ENCODE data around the gene SPP2.

SPP2 gene

DNA sequence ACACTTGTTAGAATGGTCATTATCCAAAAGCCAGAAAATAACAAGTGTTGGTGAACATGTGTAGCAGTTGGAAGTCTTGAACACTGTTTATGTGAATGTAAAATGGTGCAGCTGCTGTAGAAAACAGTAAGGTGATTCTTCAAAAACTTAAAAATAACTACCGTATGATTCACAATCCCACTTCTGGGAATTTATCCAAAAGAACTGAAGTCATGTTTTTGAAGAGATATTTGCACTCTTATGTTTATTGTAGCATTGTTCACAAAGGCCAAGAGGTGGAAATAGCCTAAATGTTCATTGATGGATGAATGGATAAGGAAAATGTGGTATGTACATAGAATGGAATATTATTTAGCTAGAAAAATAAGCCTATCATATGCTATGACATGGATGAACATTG is 6.3 kb upstream of the SPP2 start:
- DNase-seq: no peak

GRCh38 chr2:234046521-234046920 is 4.0 kb upstream of the SPP2 start:
- no peak for DNase-seq

- DNase-seq: no peak
Observed at GRCh38 chr2:234047361-234047760, 3.1 kb upstream of the SPP2 start.

DNA sequence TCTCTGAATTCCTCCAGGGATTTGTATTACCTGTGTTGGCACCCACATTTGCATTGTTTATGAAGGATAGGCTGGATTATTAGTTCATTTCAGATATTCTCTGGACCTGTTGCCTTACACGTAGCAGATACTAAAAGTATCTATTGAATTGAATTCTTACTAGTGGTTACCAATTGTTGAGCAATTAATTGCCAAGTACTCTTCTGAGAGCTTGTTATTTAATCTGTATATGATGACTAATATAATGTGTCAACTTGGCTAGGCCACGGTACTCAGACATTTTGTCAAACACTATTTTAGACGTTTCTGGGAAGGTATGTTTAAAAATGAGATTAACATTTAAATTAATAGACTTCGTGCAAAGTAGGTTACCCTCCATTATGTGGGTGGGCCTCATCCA is 2.5 kb upstream of the SPP2 start:
- no peak for DNase-seq

DNA sequence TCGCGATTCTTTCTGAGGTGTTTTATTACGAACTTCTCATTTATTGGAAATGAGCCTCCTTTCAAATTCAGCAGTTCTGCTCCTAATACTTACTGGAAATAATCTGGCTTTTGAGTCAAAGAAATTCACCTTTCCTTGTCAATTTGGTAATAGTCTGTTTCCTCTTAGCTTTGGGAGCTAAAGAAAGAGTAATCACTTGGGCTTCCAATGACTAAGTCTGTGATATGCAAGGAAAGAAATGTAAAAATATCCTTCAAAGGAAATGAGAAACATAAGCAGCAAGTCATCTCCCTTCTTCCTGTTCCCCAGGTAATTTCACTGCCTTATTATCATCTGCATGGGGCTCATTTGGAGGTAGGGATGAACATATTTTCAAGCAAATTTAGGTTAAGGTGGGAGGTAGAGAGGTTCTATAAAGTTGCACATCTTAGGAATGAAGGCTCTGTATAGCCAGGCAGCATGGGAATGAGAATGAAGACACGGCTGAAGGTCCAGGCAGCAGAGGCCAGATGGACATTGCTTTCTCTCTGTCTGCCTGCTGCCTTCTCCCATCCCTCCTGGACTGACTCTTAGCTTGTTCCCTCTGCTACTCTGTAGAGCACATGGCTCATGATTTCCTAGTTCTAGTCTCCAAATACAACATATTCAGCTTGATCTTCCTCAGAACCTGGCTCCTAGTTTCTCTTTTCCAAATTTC is 1.0 kb downstream of the SPP2 start:
- DNase-seq: no peak

DNA sequence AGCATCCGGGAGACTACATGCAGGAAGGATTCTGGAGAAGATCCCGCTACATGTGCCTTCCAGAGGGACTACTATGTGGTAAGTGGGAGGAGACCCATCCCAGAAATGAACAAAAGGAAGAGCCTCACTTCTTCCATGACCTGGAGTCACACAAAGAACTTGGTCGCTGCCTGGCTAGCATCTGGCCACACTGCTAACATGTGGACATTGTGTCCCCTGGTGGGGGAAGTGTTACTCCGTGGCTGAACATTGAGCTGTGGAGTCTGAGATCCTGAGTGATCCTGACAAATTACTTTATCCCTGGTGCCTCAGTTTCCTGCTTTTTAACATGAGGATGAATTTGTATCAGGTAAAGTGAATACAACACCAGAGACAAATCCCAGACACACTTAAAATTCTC is 8.4 kb downstream of the SPP2 start:
- DNase-seq: no peak

GRCh38 chr2:234060236-234060635 is 9.7 kb downstream of the SPP2 start:
- DNase-seq: no peak

DNA sequence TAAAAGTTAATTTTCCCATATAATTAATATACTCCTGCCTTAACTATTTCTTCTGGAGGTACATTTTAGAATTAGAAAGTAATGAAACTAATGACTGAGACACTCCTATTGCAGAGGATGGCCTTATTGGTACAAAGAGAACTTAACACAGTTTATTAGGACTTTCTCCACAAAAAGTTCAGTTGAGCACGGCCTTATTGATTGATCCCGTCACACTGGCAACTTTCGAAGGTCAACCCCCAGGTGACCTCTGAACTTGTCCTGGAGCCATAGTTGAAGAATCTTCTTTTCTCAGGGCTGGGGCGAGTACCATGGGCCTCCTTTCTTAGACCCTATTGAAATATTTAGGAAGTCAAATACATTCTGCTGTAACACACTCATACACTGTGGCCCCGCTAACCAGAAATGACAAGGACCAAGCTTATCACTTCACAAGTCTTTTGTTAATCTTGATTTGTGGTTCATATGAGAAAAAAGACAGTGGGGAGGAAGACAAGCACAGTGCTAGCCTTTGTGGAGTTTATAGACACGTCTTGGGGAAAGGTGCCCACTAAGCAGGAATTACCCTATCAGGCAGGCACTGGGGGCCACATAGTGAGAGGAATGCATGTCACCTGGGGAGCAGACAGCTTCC is 11.2 kb downstream of the SPP2 start:
- DNase-seq: peak; percentile 1

GRCh38 chr2:234066587-234066986 is 16.1 kb downstream of the SPP2 start:
- no peak for DNase-seq

- peak; percentile 5 for DNase-seq
Observed at GRCh38 chr2:234071664-234072063, 21.2 kb downstream of the SPP2 start.

- no peak for DNase-seq
Observed at GRCh38 chr2:234072454-234072853, 22.0 kb downstream of the SPP2 start.

DNA sequence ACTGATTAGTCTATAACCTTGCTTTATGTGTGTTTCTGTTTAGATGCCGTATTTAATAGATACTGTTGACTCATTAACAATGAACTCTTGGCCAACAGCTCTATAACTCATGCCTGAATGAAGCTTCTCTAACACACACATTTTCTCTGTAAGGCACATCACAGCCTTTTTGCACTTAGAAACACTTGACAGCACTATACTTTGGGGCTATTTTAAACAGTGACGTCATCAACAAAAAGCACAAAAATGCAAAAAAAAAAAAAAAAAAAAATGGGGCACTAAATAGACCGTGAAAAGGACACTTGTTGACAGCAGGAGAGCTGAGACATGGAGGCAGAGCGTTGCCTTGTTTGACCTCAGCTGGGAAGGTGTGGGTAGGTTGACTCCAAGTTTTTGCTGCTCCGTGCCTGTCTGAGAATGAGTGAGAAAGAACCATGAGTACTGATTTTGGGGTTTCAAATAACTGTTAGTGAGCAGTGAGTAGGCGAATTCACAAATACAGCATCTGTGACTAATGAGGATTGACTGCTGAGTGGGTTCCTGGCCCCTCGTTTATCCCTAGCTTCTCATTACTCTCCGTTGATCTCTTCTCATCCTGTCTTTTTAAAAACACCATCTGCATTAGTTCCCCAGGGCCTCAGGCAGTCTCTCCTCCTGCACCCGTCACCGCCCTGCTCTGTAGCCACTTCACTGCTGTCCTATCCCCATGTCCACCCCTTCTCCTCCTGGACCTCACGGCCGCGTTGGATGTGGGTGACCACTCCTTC is 24.4 kb downstream of the SPP2 start:
- DNase-seq: no peak

DNA sequence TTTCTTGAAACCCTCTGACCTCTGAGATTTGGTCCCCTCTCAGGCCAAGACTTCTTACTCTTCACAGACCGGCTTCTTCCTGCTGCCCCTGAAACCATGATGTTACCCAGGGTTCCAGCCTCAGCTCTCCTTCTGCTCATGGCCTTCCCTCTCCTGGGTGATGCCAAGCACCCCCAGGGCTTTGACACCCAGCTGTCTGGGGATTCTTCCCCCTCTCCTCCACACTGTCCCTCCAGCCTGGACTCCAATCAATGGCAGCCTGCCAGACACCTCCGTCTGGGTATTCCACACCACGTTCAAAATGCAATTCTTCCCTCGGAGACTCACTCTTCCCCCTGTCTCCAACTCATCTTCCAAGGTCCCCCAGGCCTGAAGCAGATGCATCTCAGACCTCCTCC is 25.0 kb downstream of the SPP2 start:
- DNase-seq: no peak

GRCh38 chr2:234075947-234076346 is 25.4 kb downstream of the SPP2 start:
- DNase-seq: no peak

DNA sequence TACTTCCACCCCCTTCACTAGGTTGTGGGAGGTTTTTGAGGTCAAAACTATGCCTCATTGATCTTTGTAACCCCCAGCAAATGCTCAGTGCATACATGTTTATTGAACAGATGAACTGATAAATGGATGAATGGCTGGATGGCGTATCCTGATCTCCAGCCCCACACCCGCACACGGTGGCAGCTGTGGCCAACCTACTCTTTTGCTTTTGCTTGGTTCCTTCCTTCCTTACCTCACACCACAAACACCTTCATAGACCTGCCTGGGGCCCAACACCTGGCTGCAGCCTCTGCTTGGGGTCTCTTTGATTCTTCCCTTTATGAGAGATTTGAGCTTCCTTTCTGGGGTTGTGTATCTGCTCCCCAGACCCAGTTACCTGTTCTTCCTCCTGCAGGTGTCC is 25.9 kb downstream of the SPP2 start:
- DNase-seq: no peak

GRCh38 chr2:234078129-234078528 is 27.6 kb downstream of the SPP2 start:
- DNase-seq: no peak

GRCh38 chr2:234081970-234082822 is 31.7 kb downstream of the SPP2 start:
- DNase-seq: no peak

GRCh38 chr2:234083572-234084348 is 33.3 kb downstream of the SPP2 start:
- no peak for DNase-seq

- DNase-seq: no peak
Observed at GRCh38 chr2:234091432-234091879, 41.0 kb downstream of the SPP2 start.

GRCh38 chr2:234091883-234092282 is 41.4 kb downstream of the SPP2 start:
- DNase-seq: no peak

DNA sequence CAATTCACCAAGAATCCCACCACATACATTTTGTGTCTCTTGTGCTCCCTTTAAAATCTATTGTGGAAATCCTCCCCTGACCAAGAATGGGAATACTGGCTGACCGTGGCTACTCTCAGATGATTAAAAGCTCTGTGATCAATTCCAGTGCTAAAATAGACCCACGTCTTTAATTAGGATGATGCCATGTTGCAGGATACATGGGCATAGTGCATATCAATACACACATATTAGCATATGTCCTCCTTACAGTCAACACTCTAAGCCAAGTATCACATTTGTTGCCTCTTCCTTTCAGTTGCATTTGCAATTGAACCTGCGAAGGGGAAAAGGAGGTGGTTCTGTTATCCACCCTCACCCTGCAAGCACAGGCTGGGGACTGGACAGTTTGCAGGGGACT is 41.8 kb downstream of the SPP2 start:
- DNase-seq: no peak

- no peak for DNase-seq
Observed at GRCh38 chr2:234095301-234095700, 44.8 kb downstream of the SPP2 start.
